Hindlimb muscle (tissue), 1 donor: ENCODE results near the gene EVC2. TPM values are rescaled to one million over a fixed set of nuclear protein-coding genes. Genes with fewer than 3 reads are reported as not detected.
A peak's percentile ranks its signal among the peaks of the same experiment; 100 is the strongest.

ENCODE experiments used
- DNase-seq: peaks from one replicate; pipeline ENCODE4 v3.0.0-alpha.2; 2013
- polyA plus RNA-seq: library from polyadenylated mRNA; unstranded; fragments of 120-200 nt; gene quantifications from one replicate; pipeline ENCODE4 v1.2.1, GENCODE V29; 2013; ENCODE audit not compliant: insufficient read length

Gene EVC2
- polyA plus RNA-seq, 1 donor: 4.0 TPM

- DNase-seq: no peak
These were observed 144.5 kb downstream of the EVC2 start for GRCh38 chr4:5563856-5564255.

- DNase-seq: no peak
These were observed 145.9 kb downstream of the EVC2 start for GRCh38 chr4:5562476-5562875.

- DNase-seq: no peak
These were observed 147.1 kb downstream of the EVC2 start for GRCh38 chr4:5561286-5561685.

- no peak for DNase-seq
These were observed 149.9 kb downstream of the EVC2 start for GRCh38 chr4:5558502-5558901.

GRCh38 chr4:5554376-5554775 lies 154.0 kb downstream of the EVC2 start:
- DNase-seq: no peak

GRCh38 chr4:5553801-5554200 lies 154.6 kb downstream of the EVC2 start:
- no peak for DNase-seq

GRCh38 chr4:5552451-5552850 lies 155.9 kb downstream of the EVC2 start:
- DNase-seq: no peak

- DNase-seq: no peak
These were observed 160.6 kb downstream of the EVC2 start for GRCh38 chr4:5547651-5548249.

GRCh38 chr4:5545271-5545670 lies 163.1 kb downstream of the EVC2 start:
- DNase-seq: no peak

- no peak for DNase-seq
These were observed 163.6 kb downstream of the EVC2 start for GRCh38 chr4:5544762-5545161.

GRCh38 chr4:5543681-5544080 lies 164.7 kb downstream of the EVC2 start:
- no peak for DNase-seq

GRCh38 chr4:5541169-5541568 lies 167.2 kb downstream of the EVC2 start:
- DNase-seq: no peak

GRCh38 chr4:5539584-5539983 lies 168.8 kb downstream of the EVC2 start:
- no peak for DNase-seq

- DNase-seq: no peak
These were observed 176.3 kb downstream of the EVC2 start for GRCh38 chr4:5532100-5532499.

- no peak for DNase-seq
These were observed 180.3 kb downstream of the EVC2 start for GRCh38 chr4:5528031-5528436.

- DNase-seq: no peak
These were observed 181.1 kb downstream of the EVC2 start for GRCh38 chr4:5527211-5527610.

GRCh38 chr4:5526080-5526846 lies 182.1 kb downstream of the EVC2 start:
- DNase-seq: no peak

GRCh38 chr4:5524446-5525299 lies 183.7 kb downstream of the EVC2 start:
- DNase-seq: peak; percentile 43

- no peak for DNase-seq
These were observed 191.0 kb downstream of the EVC2 start for GRCh38 chr4:5517372-5517771.

- no peak for DNase-seq
These were observed 192.7 kb downstream of the EVC2 start for GRCh38 chr4:5515646-5516045.
